Hematopoietic multipotent progenitor cell (in vitro differentiated cells): ENCODE results near the gene CLPSL1. TPM values are rescaled to one million over a fixed set of nuclear protein-coding genes. Genes with fewer than 3 reads are reported as not detected.
"Not testable (repeated sequence)": the region's sequence is repeated elsewhere in the genome, so short reads cannot be mapped to it uniquely, and the experiment has no call there.

Experiments
- DNase-seq, 3 donors: peaks; one replicate each; pipeline ENCODE4 v3.0.0-alpha.2; 2011 to 2015; ENCODE audit warnings: low read depth in 2 of 3, low spot score in 2 of 3
- total RNA-seq: library from RNA; depleted of rRNA; stranded (reverse); fragments of >200 nt; gene quantifications from one replicate; pipeline ENCODE4 v1.2.3, GENCODE V29; 2012

The CLPSL1 gene, protein sequence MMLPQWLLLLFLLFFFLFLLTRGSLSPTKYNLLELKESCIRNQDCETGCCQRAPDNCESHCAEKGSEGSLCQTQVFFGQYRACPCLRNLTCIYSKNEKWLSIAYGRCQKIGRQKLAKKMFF
- not detected for total RNA-seq

- no peak for DNase-seq
Observed at GRCh38 chr6:35780719-35781118, at the start of gene CLPSL1. Gene CLPSL1, plus strand, starts transcription at chr6:35781019. Its CDS starts 92 bp downstream, at chr6:35781111.

GRCh38 chr6:35731414-35731735 lies 49.4 kb upstream of the CLPSL1 start:
- DNase-seq = peak; percentile 74 to 93 (median 90)

DNA sequence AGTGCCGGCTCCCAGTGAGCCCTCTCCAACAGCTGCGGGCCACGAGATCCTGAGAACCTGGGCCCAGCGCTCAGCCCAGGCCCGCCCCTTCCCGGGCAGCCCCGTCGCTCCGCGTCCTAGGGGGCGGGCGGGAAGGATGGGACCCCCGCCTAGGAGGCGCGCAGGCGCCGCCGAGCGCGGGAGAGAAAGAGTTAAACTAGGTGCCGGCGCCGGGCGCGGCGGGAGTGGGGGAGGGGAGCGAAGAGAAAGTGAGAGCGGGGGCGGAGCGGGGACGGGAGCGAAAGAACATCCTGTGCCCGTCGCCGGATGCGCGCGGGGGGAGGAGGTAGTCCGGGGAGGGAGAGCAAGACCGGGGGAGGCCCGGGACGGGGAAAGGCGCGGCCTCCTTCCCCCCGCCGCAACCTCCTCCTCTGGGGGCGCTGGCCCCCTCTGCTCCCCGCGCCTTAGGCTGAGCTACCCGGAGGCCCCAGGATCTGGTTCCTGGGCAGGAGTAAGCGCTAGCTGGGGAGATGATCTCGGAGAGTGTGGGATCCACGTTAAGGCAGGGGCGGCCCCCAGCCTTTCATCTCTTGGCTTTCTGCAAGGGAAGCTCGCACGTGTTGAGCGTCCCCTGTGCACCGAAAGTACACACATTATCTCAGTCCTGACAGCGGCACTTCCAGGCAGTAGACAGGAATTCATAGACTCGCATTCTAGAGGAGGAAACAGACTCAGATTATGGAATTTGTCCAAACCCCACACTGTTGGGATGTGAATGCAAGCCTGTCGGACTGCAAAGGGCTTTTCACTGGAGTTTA lies 48.9 kb upstream of the CLPSL1 start:
- DNase-seq = peak; percentile 82 to 91 (median 91)

GRCh38 chr6:35733633-35734032 lies 47.2 kb upstream of the CLPSL1 start:
- DNase-seq = no peak

DNA sequence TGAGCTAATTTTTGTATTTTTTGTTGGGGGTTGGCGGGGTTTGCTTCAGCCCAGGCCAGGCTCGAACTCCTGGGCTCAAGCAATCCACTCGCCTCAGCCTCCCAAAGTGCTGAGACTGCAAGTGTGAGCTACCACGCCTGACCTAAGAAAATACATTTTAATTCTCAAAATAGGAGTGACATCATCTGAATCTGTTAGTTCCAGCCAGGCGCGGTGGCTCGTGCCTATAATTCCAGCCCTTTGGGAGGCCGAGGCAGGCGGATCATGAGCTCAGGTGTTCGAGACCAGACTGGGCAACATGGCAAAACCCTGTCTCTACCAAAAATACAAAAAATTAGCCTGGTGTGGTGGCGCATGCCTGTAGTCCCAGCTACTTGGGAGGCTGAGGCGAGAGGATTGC lies 46.5 kb upstream of the CLPSL1 start:
- not testable (repeated sequence) for DNase-seq

DNA sequence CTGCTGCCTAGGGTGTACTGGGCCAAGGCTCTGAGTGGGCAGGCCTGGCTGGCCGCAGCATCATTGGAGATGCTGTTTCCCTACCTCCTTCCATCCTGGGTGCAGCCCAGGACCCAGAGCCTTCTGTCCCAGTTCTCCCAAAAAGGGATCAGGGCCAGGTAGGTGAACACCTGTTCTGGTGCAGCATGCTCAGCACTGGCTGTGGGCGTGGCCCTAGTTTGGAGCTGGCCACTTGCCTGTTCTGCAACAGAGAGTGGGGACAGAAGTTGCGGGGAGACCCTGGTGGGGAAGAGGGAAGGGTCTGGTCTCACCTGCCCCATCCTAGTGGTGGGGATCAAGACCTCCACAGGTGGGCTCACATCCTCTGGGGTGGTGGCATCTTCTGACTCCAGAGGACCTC lies 45.4 kb upstream of the CLPSL1 start:
- no peak for DNase-seq

DNA sequence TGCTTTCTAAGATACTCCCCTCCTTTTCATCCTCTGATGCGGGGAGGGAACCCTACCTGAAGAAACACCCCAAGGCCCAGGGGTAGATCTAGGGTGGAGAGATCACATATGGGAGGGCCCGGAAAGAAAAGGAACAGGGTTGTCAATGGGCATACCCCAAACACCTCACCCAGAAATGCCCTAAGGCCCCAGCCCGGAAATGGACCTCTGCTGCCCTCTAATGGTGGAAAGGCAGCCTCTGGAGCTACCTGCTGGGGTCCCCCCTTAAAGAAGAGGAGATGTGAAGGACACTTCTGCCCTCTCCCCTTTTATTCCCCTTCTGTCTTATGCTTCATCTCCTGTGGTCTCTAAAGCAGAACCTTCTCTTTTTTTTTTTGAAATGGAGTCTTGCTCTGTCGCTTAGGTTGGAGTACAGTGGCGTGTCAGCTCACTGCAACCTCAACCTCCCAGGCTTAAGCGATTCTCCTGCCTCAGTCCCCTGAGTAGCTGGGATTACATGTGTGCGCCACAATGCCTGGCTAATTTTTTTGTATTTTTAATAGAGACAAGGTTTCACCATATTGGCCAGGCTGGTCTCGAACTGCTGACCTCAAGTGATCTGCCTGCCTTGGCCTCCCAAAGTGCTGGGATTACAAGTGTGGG lies 44.4 kb upstream of the CLPSL1 start:
- DNase-seq = peak; percentile 74 to 88 (median 76)

- no peak for DNase-seq
Observed at GRCh38 chr6:35736982-35737412, 43.8 kb upstream of the CLPSL1 start, which contains the start of gene ARMC12. Gene ARMC12, plus strand, starts transcription at chr6:35737032. Its CDS starts 77 bp downstream, at chr6:35737109.

- peak in 2 of 3 donors; percentile 61 to 85 for DNase-seq
Observed at GRCh38 chr6:35737413-35738211, 43.2 kb upstream of the CLPSL1 start.

DNA sequence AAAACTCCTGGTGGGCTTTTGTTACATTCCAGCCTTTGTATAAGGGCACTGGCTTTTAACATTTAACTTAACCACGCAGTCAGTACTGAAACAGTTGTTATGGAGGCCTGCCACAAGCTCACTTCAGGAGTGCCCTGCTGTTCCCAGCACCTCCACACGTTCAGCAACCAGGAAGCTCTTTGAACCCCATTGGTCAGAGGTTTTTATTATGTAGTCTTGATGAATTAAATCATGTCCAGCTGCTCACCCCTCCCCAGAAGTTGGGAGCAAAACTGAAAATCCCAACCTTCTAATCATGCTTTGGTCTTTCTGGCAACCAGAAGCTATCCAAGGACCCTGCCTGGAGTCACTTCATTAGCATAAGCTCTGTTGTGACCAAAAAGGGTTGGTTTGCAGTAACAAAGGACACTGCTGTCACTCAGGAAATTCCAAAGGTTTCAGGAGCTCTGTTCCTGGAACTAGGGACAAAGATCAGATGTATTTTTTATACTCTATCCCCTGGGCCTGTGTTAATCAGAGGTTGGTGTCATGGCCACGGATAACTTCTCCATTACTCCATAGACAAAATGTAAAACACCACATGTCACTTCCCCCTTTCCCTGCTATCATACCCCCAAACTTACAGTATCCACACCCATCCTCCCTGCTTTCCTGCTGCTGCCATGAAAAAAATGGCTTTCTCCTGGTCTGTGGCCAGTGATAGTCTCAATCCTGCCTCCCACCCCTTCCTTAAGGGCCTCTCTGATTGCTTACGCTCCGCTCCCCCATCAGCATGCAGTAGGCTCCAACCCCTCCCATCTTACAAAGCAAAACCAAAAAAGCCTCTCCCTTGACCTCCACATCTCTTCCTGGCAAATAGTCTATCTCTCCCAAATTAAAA lies 40.9 kb upstream of the CLPSL1 start:
- DNase-seq = no peak

DNA sequence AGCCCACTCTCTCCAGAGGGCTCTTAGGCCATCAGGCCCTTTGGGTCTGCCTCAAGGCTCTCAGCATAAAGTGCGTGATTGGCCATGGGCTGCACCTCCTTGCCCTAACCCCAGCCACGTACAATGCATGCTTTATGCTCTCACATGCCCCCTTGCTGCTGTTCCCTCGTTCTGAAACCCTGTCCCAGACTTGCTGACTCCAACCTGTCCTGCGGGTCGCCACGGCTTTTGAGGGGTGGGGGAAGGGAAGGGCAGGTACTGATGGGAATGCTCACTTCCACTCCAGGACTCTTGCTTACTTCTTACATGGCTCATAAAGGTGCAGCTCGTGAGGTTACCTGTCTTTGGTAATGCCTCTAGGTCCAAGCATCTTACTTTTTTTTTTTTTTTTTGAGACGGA lies 38.0 kb upstream of the CLPSL1 start:
- DNase-seq = no peak

GRCh38 chr6:35745509-35745908 lies 35.3 kb upstream of the CLPSL1 start:
- DNase-seq = no peak

DNA sequence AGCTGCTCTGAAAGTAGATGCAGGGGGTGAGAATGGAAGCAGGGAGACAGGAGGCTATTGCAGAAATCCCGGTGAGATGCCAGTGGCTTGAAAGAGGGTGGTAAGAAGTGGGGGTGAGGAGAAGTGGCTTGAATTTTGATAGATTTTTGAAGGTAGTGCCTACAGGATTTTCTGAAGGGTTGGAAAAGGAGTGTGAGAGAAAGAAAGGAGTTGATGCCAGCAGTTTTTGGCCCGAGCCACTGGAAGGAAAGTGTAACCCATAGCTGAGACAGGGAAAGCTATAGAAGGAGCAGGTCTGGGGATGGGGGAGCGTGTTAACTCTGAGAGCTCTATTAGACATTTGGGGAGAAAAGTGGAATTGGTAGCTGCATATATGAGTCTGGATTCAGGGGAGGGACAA lies 34.3 kb upstream of the CLPSL1 start:
- no peak for DNase-seq

DNA sequence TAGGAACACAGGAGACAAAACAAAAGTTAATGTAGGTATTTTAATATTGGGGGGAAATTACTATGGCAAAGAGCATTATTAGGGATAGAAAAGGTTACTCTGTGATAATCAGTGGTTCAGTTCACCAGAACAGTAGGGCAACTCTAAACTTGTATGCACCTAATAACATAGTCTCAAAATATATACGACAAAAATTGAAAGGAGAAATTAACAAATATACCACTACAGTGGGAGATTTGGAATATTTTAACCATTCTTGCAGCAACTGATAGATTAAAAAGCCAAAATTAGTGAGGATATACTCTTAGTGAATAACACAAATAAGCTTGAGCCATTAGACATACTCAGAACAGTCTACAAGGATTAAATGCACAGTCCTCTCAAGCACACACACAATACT lies 32.9 kb upstream of the CLPSL1 start:
- DNase-seq = no peak

- no peak for DNase-seq
Observed at GRCh38 chr6:35750557-35750956, 30.3 kb upstream of the CLPSL1 start.

DNA sequence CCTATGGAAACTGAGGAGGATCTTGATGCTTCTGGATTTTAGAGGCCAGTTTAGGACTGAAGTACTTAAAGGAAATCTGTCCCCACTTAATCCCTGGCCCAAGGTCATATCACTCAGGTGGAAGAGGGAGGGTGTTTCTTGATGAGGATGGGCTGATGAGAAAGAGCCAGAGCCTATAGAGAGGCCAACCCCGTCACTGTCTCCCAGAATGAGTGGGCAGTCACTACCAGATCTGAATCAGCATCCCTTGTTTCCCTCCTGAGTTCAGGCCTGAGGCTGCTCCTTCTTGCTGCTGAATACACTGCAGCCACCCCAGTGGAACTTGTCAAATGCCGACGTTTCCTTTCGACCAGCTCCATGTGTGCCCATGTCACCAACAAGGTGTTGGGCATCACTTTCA lies 29.2 kb upstream of the CLPSL1 start:
- no peak for DNase-seq

GRCh38 chr6:35752330-35752729 lies 28.5 kb upstream of the CLPSL1 start:
- no peak for DNase-seq

DNA sequence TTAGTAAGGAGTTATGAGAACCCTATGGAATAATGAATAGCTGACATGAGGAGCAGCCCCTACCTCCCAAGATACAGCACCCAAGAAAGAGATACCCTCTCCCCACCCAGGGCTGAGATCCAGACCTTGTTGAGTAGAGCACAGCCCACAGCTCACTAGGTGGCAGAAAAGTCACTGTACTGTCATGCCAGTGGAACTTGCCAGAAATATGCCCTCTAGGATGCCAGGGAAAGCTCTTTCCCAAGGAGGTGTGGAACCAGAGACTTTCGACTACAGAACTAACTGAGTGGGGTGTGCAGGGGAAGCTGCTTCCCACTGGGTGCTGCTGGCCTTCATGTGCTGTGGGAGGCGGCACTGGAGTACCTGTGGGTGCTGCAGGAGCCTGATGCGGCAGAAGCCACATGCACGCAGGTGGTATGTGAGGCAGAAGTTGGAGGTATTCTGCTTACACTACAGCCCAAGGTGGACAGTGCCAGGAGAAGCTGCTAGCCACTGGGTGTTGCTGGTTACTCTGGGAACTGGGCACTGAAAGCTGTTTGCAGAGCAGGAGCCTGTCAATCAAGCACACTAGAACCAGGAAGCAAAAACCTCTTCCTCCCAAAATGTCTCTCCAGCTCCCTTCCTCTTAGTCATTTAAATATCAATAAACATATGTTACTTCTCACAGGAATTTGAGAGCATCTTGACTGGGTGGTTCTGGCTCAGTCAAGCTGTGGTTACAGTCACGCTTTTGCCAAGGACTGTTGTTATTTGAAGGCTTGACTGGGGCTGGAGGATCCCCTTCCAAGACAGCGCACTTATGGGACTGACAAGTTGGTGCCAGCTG lies 26.2 kb upstream of the CLPSL1 start:
- DNase-seq = no peak

GRCh38 chr6:35755278-35755924 lies 25.4 kb upstream of the CLPSL1 start:
- no peak for DNase-seq
